ENCODE data around the gene PTTG1IP. TPM values are rescaled to one million over a fixed set of nuclear protein-coding genes. Genes with fewer than 3 reads are reported as not detected.

PTTG1IP gene
- total RNA-seq, 4 donors from 2014 or later = 217 to 419 (median 313) TPM

DNA sequence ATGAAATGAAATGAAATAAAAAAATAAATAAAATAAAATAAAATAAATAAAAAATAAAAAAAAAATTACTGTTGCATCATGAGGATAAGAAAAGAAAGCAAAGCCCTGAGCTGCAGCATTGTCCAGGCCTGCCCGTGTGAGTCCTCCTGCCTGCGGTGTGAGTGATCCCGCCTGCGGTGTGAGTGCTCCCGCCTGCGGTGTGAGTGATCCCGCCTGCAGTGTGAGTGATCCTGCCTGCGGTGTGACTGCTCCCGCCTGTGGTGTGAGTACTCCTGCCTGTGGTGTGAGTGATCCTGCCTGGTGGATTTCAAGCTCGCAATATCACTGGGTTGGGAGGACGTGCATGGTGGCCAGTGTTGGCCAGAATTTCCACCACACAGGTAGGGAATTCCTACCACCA lies 22.4 kb upstream of the PTTG1IP start:
- Histone ChIP-seq H3K36me3 (no peaks in the 10 kb centered on the region), H3K27me3 (peaks cover 20% of the 10 kb centered on the region), H3K9me3 (no peaks in the 10 kb centered on the region), H3K27ac (no peak overlapping the region), H3K4me3 (no peak overlapping the region), H3K4me1 (no peaks in the 10 kb centered on the region)
- WGBS, 2 donors (ENCODE audit: low coverage in 1 of 2) = 91 to 92% methylated on average over 6 to 9 of the region's 11 CpGs
- ATAC-seq = no peak
- TF ChIP-seq, protein P1, sequence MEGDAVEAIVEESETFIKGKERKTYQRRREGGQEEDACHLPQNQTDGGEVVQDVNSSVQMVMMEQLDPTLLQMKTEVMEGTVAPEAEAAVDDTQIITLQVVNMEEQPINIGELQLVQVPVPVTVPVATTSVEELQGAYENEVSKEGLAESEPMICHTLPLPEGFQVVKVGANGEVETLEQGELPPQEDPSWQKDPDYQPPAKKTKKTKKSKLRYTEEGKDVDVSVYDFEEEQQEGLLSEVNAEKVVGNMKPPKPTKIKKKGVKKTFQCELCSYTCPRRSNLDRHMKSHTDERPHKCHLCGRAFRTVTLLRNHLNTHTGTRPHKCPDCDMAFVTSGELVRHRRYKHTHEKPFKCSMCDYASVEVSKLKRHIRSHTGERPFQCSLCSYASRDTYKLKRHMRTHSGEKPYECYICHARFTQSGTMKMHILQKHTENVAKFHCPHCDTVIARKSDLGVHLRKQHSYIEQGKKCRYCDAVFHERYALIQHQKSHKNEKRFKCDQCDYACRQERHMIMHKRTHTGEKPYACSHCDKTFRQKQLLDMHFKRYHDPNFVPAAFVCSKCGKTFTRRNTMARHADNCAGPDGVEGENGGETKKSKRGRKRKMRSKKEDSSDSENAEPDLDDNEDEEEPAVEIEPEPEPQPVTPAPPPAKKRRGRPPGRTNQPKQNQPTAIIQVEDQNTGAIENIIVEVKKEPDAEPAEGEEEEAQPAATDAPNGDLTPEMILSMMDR (IDR thresholded peaks at IDR 0.05) = no peak
- TF ChIP-seq POLR2AphosphoS5 (IDR thresholded peaks at IDR 0.05) (no peak), POLR2A (IDR thresholded peaks at IDR 0.05) (no peak), EP300 (IDR thresholded peaks at IDR 0.05) (no peak)

DNA sequence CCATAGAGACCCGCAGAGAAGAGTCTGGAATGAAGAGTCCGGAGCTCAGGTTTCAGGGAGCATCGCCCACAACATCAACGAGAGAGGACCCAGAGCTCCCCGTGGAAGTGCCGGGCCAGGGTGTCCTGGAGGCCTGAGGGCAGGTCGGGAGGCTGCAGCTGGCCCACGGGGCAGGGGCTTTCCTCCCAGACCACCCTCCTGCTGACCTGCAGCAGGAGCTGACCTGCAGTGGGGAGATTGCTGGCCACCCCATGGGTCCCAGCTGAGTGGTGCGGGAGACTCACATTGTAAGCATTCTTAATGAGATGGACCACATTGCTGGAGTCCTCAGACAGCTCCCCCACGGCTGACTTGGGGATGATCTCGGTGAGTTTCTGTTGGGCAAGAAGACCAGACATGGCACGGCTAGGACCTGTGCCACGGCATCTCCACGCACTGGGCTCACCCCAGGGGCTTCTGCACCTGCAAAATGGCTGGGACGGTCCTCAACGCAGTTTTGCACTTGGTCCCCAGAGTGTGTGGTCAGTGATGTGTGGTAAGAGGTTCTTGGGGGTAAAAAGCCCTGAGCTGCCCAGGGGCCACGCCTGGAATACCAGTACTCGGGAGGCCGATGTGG lies 21.3 kb upstream of the PTTG1IP start:
- WGBS, 2 donors (ENCODE audit: low coverage in 1 of 2) = no CpG with 5 or more reads among the region's 19 CpGs
- no peak overlapping the region for H3K27ac ChIP-seq
- H3K9me3 ChIP-seq = no peaks in the 10 kb centered on the region
- no peak for ATAC-seq
- no peak overlapping the region for H3K4me3 ChIP-seq
- no peaks in the 10 kb centered on the region for H3K36me3 ChIP-seq
- peaks cover 31% of the 10 kb centered on the region for H3K27me3 ChIP-seq
- TF ChIP-seq, protein P1 (IDR thresholded peaks at IDR 0.05) = no peak
- TF ChIP-seq POLR2A (IDR thresholded peaks at IDR 0.05) (no peak), EP300 (IDR thresholded peaks at IDR 0.05) (no peak), POLR2AphosphoS5 (IDR thresholded peaks at IDR 0.05) (no peak)
- no peaks in the 10 kb centered on the region for H3K4me1 ChIP-seq

DNA sequence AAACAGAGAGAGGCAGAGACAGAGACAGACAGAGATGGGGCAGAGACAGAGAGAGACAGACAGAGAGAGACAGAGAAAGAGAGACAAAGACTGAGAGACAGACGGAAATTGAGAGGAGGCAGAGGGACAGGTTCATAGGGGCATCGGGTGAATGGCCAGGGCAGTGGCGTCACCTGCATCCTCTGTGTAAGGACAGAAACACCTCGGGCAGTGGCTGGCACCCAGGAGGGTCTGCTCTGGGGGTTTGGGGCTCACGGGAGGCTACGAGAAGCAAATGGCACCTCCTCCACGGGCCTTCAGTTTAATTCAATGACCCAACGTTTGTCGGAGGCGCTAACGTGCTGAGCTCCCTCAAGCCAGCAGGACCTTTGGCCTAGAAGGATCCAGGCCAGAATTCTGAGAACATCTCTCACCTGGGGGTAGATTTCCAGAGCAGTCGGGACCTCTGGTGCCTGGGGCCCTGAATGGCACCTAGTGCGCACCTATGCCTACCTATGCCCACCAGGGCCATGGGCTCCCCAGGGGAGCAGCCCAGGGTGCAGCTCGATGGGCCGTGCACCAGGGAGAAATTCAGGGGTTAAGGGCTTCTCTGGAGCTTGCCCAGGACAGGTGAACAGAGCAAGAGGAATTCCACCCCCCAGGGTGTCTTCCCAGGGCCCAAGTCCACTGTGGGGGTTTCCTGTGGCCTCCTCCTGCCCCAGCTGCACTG lies 20.6 kb upstream of the PTTG1IP start:
- no peak for TF ChIP-seq POLR2A (IDR thresholded peaks at IDR 0.05)
- no peak for TF ChIP-seq POLR2AphosphoS5 (IDR thresholded peaks at IDR 0.05)
- TF ChIP-seq, protein P1 (IDR thresholded peaks at IDR 0.05) = no peak
- no peak for TF ChIP-seq EP300 (IDR thresholded peaks at IDR 0.05)
- 92% methylated on average over 4 to 8 of the region's 15 CpGs for WGBS, 2 donors (ENCODE audit: low coverage in 1 of 2)
- Histone ChIP-seq H3K36me3 (no peaks in the 10 kb centered on the region), H3K27ac (no peak overlapping the region), H3K27me3 (peaks cover 38% of the 10 kb centered on the region), H3K4me1 (no peaks in the 10 kb centered on the region), H3K4me3 (no peak overlapping the region), H3K9me3 (no peaks in the 10 kb centered on the region)
- ATAC-seq = no peak

DNA sequence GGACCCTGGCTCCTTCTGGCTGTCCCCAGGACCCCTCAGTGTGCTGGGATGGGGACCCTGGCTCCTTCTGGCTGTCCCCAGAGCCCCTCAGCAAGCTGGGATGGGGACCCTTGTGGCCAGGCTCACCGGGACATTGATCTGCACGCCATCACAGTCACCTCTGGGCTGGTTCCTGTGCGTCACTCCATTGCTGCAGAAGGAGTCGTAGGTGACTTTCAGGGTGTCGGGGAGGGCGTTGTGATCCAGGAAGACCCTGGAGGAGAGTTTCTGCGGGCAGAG lies 19.7 kb upstream of the PTTG1IP start:
- 100% methylated on average over 1 of the region's 7 CpGs; no CpG with 5 or more reads in 1 of the 2 donors for WGBS, 2 donors (ENCODE audit: low coverage in 1 of 2)
- Histone ChIP-seq H3K9me3 (no peaks in the 10 kb centered on the region), H3K36me3 (no peaks in the 10 kb centered on the region), H3K27me3 (peaks cover 44% of the 10 kb centered on the region), H3K4me3 (no peak overlapping the region), H3K27ac (no peak overlapping the region), H3K4me1 (no peaks in the 10 kb centered on the region)
- TF ChIP-seq, protein P1 (IDR thresholded peaks at IDR 0.05) = no peak
- no peak for TF ChIP-seq POLR2AphosphoS5 (IDR thresholded peaks at IDR 0.05)
- TF ChIP-seq EP300 (IDR thresholded peaks at IDR 0.05) = no peak
- TF ChIP-seq POLR2A (IDR thresholded peaks at IDR 0.05) = no peak
- no peak for ATAC-seq
